Panc1 (cell line): ENCODE measurements around the gene CTAG1A.
"Not testable (repeated sequence)": the region's sequence is repeated elsewhere in the genome, so short reads cannot be mapped to it uniquely, and the experiment has no call there.

Experiments used
- POLR2AphosphoS5 ChIP-seq: IDR thresholded peaks from 2 replicates; pipeline ENCODE4 v1.6.1; 2012; ENCODE audit warnings: mild to moderate bottlenecking, low read depth, low read length, moderate library complexity
- SIN3A ChIP-seq: IDR thresholded peaks from 2 replicates; pipeline ENCODE4 v1.6.1; 2012; ENCODE audit warnings: low read depth, mild to moderate bottlenecking, low read length, moderate library complexity, borderline replicate concordance; ENCODE audit not compliant: insufficient read depth
- TCF7L2 ChIP-seq: IDR thresholded peaks from 2 replicates; pipeline ENCODE4 v1.6.1; 2011; ENCODE audit warnings: mild to moderate bottlenecking, low read depth, low read length, inconsistent platforms
- TF ChIP-seq, protein P1 (sequence below): fragments of 450-650 bp; IDR thresholded peaks from 2 replicates; pipeline ENCODE4 v1.5.1; 2017; ENCODE audit warnings: mild to moderate bottlenecking
- TF ChIP-seq, protein P2 (sequence below), 2 experiments: IDR thresholded peaks; 2 replicates each; pipeline ENCODE4 v1.6.1; 2011 to 2012; ENCODE audit warnings: low read depth in 2 of 2, control low read depth in 1 of 2, low read length in 1 of 2, mild to moderate bottlenecking in 1 of 2, moderate library complexity in 1 of 2; ENCODE audit not compliant: insufficient read depth in 1 of 2

GRCh38 chrX:154613586-154613985 is 28.7 kb downstream of the CTAG1A start:
- TF ChIP-seq, protein P1, sequence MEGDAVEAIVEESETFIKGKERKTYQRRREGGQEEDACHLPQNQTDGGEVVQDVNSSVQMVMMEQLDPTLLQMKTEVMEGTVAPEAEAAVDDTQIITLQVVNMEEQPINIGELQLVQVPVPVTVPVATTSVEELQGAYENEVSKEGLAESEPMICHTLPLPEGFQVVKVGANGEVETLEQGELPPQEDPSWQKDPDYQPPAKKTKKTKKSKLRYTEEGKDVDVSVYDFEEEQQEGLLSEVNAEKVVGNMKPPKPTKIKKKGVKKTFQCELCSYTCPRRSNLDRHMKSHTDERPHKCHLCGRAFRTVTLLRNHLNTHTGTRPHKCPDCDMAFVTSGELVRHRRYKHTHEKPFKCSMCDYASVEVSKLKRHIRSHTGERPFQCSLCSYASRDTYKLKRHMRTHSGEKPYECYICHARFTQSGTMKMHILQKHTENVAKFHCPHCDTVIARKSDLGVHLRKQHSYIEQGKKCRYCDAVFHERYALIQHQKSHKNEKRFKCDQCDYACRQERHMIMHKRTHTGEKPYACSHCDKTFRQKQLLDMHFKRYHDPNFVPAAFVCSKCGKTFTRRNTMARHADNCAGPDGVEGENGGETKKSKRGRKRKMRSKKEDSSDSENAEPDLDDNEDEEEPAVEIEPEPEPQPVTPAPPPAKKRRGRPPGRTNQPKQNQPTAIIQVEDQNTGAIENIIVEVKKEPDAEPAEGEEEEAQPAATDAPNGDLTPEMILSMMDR, result not testable (repeated sequence)
- not testable (repeated sequence) for TF ChIP-seq SIN3A, POLR2AphosphoS5, TCF7L2
- TF ChIP-seq, protein P2, sequence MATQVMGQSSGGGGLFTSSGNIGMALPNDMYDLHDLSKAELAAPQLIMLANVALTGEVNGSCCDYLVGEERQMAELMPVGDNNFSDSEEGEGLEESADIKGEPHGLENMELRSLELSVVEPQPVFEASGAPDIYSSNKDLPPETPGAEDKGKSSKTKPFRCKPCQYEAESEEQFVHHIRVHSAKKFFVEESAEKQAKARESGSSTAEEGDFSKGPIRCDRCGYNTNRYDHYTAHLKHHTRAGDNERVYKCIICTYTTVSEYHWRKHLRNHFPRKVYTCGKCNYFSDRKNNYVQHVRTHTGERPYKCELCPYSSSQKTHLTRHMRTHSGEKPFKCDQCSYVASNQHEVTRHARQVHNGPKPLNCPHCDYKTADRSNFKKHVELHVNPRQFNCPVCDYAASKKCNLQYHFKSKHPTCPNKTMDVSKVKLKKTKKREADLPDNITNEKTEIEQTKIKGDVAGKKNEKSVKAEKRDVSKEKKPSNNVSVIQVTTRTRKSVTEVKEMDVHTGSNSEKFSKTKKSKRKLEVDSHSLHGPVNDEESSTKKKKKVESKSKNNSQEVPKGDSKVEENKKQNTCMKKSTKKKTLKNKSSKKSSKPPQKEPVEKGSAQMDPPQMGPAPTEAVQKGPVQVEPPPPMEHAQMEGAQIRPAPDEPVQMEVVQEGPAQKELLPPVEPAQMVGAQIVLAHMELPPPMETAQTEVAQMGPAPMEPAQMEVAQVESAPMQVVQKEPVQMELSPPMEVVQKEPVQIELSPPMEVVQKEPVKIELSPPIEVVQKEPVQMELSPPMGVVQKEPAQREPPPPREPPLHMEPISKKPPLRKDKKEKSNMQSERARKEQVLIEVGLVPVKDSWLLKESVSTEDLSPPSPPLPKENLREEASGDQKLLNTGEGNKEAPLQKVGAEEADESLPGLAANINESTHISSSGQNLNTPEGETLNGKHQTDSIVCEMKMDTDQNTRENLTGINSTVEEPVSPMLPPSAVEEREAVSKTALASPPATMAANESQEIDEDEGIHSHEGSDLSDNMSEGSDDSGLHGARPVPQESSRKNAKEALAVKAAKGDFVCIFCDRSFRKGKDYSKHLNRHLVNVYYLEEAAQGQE (IDR thresholded peaks at IDR 0.05; ENCODE audit: insufficient read depth in 1 of 2, low read depth in 2 of 2, low read length in 1 of 2), result not testable (repeated sequence)
